HG03280 (cell line): ENCODE measurements around the gene FOXP2.

Source experiments
- ATAC-seq: cut with Tn5 transposase; IDR thresholded peaks from one replicate; pipeline ENCODE4 v1.9.1; 2021; ENCODE audit warnings: mild to moderate bottlenecking, moderate library complexity; ENCODE audit not compliant: unreplicated experiment

FOXP2 gene

DNA sequence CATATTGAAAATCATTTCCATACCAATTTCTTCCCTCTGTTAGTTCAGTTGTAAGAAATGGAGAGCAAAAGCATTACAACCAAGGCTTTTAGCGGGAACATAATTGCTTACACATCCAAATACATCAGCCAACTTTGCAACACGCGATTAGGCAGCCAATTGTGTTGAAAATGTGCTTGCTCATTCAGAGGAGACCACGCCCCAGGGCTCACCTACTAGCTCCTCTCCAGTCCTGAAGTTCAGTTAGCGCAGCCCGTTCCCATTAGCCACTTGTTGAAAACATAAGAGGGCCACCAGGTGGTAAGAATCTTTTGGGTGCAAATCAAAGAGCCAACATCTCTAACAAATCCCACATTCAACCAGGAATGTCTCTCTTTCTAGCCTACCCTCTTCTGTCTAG, 294.0 kb downstream of the FOXP2 start:
- no peak for ATAC-seq

DNA sequence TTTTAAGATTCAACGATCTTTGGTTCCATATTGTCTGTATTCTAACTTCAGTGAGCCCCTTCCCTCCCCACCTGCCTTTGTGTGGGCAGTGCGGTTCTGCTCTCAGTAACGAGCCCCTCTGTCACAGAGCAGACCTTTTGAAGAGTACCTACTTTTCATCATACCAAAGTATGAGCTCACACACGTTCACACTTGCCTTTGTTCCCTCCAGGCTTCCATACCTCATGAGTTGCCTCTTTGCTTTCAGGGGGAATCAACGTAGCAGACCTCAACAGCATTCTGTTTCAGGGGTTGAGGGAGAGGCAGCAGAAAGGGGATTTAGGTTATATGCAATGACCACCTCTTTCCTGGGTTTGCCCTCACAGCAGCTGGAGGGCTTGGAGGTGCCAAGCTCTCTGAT, 295.9 kb downstream of the FOXP2 start:
- ATAC-seq, result no peak

DNA sequence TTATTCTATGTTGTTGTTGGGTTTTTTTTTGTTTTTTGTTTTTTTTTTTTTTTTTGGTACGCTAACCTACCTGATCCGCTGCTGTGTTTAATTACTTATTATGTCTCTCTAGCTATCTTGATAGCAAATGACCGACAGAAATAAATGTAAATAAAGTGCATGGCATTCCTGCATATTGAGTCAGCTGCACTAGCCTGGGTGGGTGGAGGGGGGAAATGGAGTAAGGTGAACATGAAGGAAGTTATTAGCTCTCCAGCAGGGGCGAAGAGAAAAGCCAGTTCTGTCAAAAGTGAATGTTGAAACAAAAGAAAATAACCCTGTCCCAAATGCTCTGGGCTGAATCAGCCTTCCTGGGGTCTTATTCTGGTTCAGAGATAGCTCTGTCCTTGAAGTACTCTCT, 296.6 kb downstream of the FOXP2 start:
- no peak for ATAC-seq

DNA sequence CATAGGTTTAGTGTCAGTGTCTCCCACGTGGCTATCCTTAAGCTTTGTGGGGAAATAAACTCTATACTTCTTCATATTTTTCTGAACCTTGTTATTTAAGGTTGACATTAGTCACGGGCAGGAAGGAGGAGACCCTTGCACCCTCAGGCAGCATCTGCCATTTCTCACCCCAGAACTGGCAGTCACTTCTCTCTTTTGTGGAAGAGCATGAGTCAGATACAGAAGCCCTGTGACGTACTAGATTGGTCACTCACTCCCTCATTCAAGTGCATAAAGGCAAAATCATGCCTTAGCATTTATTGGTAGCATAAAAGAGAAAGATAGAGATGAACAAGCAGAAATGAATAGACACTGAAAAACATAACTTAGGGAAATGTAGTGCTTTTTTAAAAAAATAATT, 301.3 kb downstream of the FOXP2 start:
- ATAC-seq, result peak; percentile 45

DNA sequence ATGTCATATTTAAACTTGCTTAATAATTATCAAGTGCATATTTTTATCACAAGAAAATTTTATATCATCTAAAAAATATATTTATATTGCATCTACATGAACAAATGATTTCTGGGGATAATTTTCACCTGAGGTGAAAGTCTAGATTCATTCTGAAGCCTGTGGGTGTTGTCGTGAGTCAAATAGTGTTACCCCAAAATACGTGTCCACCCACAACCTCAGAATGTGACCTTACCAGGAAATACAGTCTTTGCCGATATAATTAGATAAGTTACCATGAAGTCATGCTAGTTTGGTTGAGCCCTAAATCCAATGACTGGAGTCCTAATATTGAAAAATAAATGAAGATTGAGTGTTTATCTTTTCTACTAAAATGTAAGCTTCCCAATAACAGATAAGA, 304.2 kb downstream of the FOXP2 start:
- ATAC-seq, result peak; percentile 47

DNA sequence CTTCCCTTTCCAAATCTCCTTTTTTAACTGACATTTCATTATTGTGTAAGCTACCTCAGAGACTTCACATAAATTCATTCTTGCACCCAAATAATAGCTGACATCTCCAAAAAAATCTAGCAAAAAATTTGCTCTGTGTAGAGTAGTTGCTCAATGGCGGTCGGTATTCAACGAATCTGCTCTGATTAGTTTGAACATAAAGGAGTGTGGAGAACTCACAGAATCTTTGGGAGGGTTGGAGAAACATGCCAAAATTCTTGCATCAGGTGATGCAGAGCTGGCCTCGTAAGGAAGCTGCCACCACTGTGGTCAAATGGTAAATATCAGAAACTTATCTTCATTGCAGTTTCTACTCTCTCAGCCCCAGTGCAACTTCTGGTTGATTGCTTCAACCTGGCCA, 306.1 kb downstream of the FOXP2 start:
- ATAC-seq, result no peak

DNA sequence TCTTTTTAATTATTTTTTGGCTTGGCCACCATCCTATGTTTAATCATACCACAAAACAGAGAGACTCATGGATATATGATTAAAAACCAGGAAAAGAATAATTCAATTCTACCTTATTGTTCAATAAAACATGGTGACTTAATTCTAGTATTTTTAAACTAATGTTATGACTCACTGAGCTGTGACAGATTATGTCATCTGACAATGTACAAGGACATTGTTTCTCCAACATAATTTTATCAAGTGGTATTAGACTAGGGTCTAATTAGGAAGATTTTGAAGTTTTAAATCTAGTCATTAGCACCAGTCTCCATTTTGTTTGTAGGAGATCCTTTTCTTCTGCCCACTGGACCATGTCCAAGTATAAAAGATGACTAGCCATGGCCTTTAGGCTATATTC, 307.9 kb downstream of the FOXP2 start:
- no peak for ATAC-seq

DNA sequence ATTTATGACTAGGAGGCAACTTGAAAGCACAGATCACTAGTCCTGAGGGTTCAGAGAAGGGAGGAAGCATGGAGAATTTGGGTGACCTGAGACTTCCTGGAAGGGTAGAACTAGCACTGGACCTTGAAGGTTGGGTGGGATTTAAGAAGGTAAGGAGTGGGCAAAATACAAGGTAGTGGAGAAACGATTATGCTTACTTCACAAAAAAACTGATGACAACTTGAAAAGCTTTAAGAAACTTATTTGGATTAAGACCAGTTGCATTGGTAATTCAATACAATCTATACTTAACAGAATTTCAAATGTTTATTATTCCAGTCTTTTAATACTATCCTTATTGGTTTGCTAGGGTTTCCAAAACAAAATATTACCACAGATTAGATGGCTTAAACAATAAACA, 308.7 kb downstream of the FOXP2 start:
- ATAC-seq, result no peak

DNA sequence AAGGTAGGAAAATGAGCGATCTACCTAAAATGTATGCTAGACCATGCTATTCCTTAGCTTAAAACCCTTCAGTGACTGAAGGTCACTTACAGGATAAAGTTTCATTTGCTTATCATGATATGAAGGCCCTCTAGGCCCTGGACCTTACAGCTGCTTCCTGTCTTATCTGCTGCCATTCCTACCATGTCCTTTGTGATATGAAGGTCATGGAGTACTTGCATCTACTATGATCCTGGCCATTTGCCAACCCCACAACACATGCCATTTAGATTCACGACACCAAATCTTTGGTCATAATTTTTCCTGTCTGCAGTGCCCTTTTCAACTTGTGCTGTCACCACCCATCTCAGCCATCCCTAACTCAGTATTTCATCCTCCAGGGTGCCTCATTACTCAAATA, 325.5 kb downstream of the FOXP2 start:
- no peak for ATAC-seq

DNA sequence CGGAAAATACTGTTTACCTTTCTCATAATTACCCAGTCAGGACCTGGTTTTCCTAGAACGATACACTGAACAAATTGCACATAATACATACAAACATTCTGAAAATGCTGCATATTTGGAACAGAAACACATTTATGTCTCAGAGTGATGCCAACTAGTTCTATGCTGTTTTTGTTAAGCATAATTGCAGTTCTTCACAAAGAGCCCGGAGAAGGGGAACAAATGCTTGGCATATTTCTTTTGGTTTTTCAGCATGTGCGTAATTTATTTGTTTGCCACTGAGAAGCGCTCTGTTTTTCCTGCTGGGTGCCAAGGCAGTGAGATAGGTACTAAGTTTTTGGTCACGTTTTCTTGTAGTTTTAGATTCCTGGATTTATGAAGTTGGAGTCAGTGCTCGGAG, 326.3 kb downstream of the FOXP2 start:
- ATAC-seq, result no peak

DNA sequence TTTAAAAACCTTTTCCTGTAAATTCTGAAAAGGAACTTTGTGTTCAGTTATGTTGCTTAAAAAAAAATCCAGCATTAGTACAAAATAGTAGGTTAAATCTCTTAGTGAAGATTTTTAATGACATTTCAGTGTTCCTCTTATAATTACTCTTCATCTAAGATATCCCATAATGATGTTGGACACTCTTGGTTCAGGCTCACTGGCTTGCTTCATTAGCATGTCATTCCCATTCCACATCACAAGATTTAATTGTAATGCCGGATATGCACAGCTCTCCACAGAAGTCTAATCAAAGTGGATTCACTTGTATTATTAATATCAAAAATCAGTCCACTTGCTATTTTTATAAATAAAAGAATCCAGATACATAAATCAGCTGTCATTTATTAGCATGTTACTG, 327.3 kb downstream of the FOXP2 start:
- ATAC-seq, result no peak
